Keratinocyte (primary cell): ENCODE data around the gene RPS6KL1. TPM values are rescaled to one million over a fixed set of nuclear protein-coding genes. Genes with fewer than 3 reads are reported as not detected.

ENCODE experiments used
- DNase-seq: peaks from one replicate; pipeline ENCODE4 v3.0.0-alpha.2; 2011; ENCODE audit warnings: low read depth, missing footprints, low spot score
- FAIRE-seq: peaks from 2 replicates; lab custom pipeline; 2011; peaks lifted over from hg19 to GRCh38; lab: Jason Lieb, UNC
- H2AFZ ChIP-seq: 2 replicates; pipeline ENCODE4 v1.6.0; 2012; ENCODE audit warnings: low read length, control low read depth, inconsistent platforms; ENCODE audit not compliant: control insufficient read depth
- H3K27ac ChIP-seq: 2 replicates; pipeline ENCODE4 v1.5.1; 2011; ENCODE audit warnings: low read length; ENCODE audit not compliant: control insufficient read depth, insufficient read depth
- H3K27me3 ChIP-seq: 3 replicates; pipeline ENCODE4 v1.6.0; 2011; ENCODE audit warnings: low read length; ENCODE audit not compliant: control insufficient read depth, insufficient read depth; ENCODE audit errors: extremely low read depth
- H3K36me3 ChIP-seq, 2 experiments: 2 replicates in 1 of 2; 3 replicates in 1 of 2; pipeline ENCODE4 v1.5.1; 2011; ENCODE audit warnings: low read length in 2 of 2, mild to moderate bottlenecking in 1 of 2; ENCODE audit not compliant: control insufficient read depth in 2 of 2, insufficient read depth in 2 of 2; ENCODE audit errors: extremely low read depth in 1 of 2
- H3K4me1 ChIP-seq: 3 replicates; pipeline ENCODE4 v1.5.1; 2011; ENCODE audit warnings: low read length; ENCODE audit not compliant: control insufficient read depth, insufficient read depth; ENCODE audit errors: extremely low read depth
- H3K4me2 ChIP-seq: 3 replicates; pipeline ENCODE4 v1.6.0; 2011; ENCODE audit warnings: low read depth, low read length; ENCODE audit not compliant: control insufficient read depth, insufficient read depth; ENCODE audit errors: extremely low read depth
- H3K4me3 ChIP-seq, 3 experiments: fragments of 200-600 bp in 1 of 3; sonication (generic) in 1 of 3; 2 replicates in 2 of 3; 3 replicates in 1 of 3; pipeline ENCODE4 v1.5.1; 2011 to 2016; ENCODE audit warnings: low read length in 3 of 3, mild to moderate bottlenecking in 3 of 3, control low read depth in 2 of 3, inconsistent platforms in 1 of 3, low read depth in 1 of 3, mixed read lengths in 1 of 3, mixed run types in 1 of 3, moderate library complexity in 1 of 3; ENCODE audit not compliant: control insufficient read depth in 2 of 3, insufficient read depth in 2 of 3; ENCODE audit errors: extremely low read depth in 1 of 3
- H3K79me2 ChIP-seq: 2 replicates; pipeline ENCODE4 v1.6.0; 2012; ENCODE audit warnings: low read length; ENCODE audit not compliant: control insufficient read depth, insufficient read depth
- H3K9ac ChIP-seq: 3 replicates; pipeline ENCODE4 v1.6.0; 2011; ENCODE audit warnings: low read length; ENCODE audit not compliant: control insufficient read depth, insufficient read depth; ENCODE audit errors: extremely low read depth
- H3K9me1 ChIP-seq: 3 replicates; pipeline ENCODE4 v1.6.0; 2011; ENCODE audit warnings: low read length; ENCODE audit not compliant: control insufficient read depth, insufficient read depth; ENCODE audit errors: extremely low read depth
- H3K9me3 ChIP-seq: 2 replicates; pipeline ENCODE4 v1.5.1; 2012; ENCODE audit warnings: low read depth, low read length; ENCODE audit not compliant: control insufficient read depth
- H4K20me1 ChIP-seq: 3 replicates; pipeline ENCODE4 v1.6.0; 2011; ENCODE audit warnings: low read length; ENCODE audit not compliant: control insufficient read depth, insufficient read depth; ENCODE audit errors: extremely low read depth
- EZH2 ChIP-seq: IDR thresholded peaks from one replicate; pipeline ENCODE4 v1.6.1; 2012; ENCODE audit warnings: inconsistent platforms, mild to moderate bottlenecking, low read length, moderate library complexity
- dilution Hi-C: fragments of 300-500 bp; cut with MboI; formaldehyde crosslinking; loops from one replicate; pipeline ENCODE4 v1.7.0; 2020; ENCODE audit warnings: low sequenced_read_pairs; ENCODE audit not compliant: extremely low pct_ligation_motif_present
- polyA plus RNA-seq, 5 experiments: library from polyadenylated mRNA; depleted of rRNA in 3 of 5; stranded (reverse) in 3 of 5; stranded (forward) in 1 of 5; unstranded in 1 of 5; fragments of >200 nt; gene quantifications; 1 replicate in 1 of 5; 2 replicates in 3 of 5; 3 replicates in 1 of 5; pipeline versions ENCODE4 v1.2.1 to v1.2.3, GENCODE V29; 2011 to 2012; ENCODE audit warnings: missing spikeins in 2 of 5, low read depth in 1 of 5, low replicate concordance in 1 of 5
- TF ChIP-seq, protein P1 (sequence below), 3 experiments: IDR thresholded peaks in 1 of 3; conservative IDR thresholded peaks in 1 of 3; optimal IDR thresholded peaks in 1 of 3; 2 replicates in 2 of 3; 3 replicates in 1 of 3; pipeline versions ENCODE3 to v1.5.1; 2011; ENCODE audit warnings: low read length in 3 of 3, mild to moderate bottlenecking in 3 of 3, moderate library complexity in 2 of 3, control low read depth in 1 of 3, inconsistent platforms in 1 of 3; ENCODE audit not compliant: insufficient read depth in 2 of 3; ENCODE audit errors: extremely low read depth in 1 of 3

The RPS6KL1 gene
- polyA plus RNA-seq, 1 donor (not counting 4 experiments of a cell fraction or from before 2014, with no cell fraction given), result 0.69 TPM

DNA sequence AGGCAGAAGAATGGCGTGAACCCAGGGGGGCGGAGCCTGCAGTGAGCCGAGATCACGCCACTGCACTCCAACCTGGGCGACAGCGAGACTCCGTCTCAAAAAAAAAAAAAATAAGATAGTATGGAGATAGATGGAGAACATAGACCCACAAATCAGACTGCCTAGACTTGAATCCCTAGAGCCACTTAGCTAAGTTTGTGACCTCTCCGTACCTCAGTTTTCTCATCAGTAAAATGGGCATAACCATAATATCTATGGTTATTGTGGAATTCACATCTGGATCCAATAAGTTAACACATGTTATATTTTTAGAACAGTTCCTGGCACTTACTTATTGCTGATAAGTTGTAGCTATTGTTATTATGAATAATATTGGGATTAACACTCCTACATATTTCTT, 54.3 kb downstream of the RPS6KL1 start:
- H3K4me1 ChIP-seq, result no peaks in the 10 kb centered on the region
- H3K27me3 ChIP-seq, result peaks cover 8% of the 10 kb centered on the region
- no peak overlapping the region for H3K4me3 ChIP-seq
- DNase-seq, result no peak
- no peak overlapping the region for H3K27ac ChIP-seq
- H3K9me1 ChIP-seq, result no peaks in the 10 kb centered on the region
- no peak for FAIRE-seq
- TF ChIP-seq, protein P1, sequence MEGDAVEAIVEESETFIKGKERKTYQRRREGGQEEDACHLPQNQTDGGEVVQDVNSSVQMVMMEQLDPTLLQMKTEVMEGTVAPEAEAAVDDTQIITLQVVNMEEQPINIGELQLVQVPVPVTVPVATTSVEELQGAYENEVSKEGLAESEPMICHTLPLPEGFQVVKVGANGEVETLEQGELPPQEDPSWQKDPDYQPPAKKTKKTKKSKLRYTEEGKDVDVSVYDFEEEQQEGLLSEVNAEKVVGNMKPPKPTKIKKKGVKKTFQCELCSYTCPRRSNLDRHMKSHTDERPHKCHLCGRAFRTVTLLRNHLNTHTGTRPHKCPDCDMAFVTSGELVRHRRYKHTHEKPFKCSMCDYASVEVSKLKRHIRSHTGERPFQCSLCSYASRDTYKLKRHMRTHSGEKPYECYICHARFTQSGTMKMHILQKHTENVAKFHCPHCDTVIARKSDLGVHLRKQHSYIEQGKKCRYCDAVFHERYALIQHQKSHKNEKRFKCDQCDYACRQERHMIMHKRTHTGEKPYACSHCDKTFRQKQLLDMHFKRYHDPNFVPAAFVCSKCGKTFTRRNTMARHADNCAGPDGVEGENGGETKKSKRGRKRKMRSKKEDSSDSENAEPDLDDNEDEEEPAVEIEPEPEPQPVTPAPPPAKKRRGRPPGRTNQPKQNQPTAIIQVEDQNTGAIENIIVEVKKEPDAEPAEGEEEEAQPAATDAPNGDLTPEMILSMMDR (optimal IDR thresholded peaks at IDR 0.05 in 1 of 3, IDR thresholded peaks at IDR 0.05 in 1 of 3, conservative IDR thresholded peaks at IDR 0.05 in 1 of 3; ENCODE audit: extremely low read depth in 1 of 3, insufficient read depth in 2 of 3, low read length in 3 of 3), result no peak
- no peak for TF ChIP-seq EZH2
- H3K79me2 ChIP-seq, result no peaks in the 10 kb centered on the region
- no peaks in the 10 kb centered on the region for H3K36me3 ChIP-seq
- H4K20me1 ChIP-seq, result no peaks in the 10 kb centered on the region
- dilution Hi-C loops, result no loop called here
- no peaks in the 10 kb centered on the region for H3K9me3 ChIP-seq
- no peak overlapping the region for H2AFZ ChIP-seq
- H3K9ac ChIP-seq, result no peak overlapping the region
- H3K4me2 ChIP-seq, result no peak overlapping the region

DNA sequence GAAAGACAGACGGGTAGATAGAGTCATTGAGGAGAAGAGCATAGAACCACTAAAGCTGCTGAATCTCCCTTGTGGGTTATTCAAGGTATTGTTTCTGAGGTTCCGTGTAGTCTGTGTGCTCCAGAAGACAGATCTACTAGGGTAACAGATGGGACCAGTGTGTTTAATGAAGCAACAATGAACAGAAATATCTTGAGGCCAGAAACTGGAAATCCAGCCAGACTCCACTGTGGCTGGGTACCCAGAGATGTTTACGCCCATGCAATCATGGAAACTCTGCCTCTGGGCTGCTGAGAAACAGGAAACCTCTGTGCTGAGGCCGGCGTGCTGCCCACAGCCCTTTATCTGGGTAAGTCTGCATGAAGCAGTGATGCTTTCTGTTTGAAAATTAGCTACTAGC, 55.4 kb downstream of the RPS6KL1 start:
- Histone ChIP-seq H3K36me3 (no peaks in the 10 kb centered on the region), H3K4me3 (no peak overlapping the region), H3K27ac (no peak overlapping the region), H3K27me3 (peaks cover 8% of the 10 kb centered on the region), H3K4me2 (no peak overlapping the region), H3K9me1 (no peaks in the 10 kb centered on the region), H3K79me2 (no peaks in the 10 kb centered on the region), H3K4me1 (no peaks in the 10 kb centered on the region), H2AFZ (no peak overlapping the region), H4K20me1 (no peaks in the 10 kb centered on the region), H3K9me3 (no peaks in the 10 kb centered on the region), H3K9ac (no peak overlapping the region)
- no peak for DNase-seq
- TF ChIP-seq, protein P1 (optimal IDR thresholded peaks at IDR 0.05 in 1 of 3, IDR thresholded peaks at IDR 0.05 in 1 of 3, conservative IDR thresholded peaks at IDR 0.05 in 1 of 3; ENCODE audit: extremely low read depth in 1 of 3, insufficient read depth in 2 of 3, low read length in 3 of 3), result no peak
- TF ChIP-seq EZH2, result no peak
- no peak for FAIRE-seq
- dilution Hi-C loops, result no loop called here
